RCC 7860 (cell line): ENCODE data around the gene C17orf100.
"Not testable (repeated sequence)": the region's sequence is repeated elsewhere in the genome, so short reads cannot be mapped to it uniquely, and the experiment has no call there.

ENCODE experiments used
- DNase-seq: peaks from one replicate; pipeline ENCODE4 v3.0.0-alpha.2; 2015; ENCODE audit warnings: low spot score
- FAIRE-seq: peaks from 2 replicates; lab custom pipeline; 2012; peaks lifted over from hg19 to GRCh38; lab: Jason Lieb, UNC

Gene C17orf100

DNA sequence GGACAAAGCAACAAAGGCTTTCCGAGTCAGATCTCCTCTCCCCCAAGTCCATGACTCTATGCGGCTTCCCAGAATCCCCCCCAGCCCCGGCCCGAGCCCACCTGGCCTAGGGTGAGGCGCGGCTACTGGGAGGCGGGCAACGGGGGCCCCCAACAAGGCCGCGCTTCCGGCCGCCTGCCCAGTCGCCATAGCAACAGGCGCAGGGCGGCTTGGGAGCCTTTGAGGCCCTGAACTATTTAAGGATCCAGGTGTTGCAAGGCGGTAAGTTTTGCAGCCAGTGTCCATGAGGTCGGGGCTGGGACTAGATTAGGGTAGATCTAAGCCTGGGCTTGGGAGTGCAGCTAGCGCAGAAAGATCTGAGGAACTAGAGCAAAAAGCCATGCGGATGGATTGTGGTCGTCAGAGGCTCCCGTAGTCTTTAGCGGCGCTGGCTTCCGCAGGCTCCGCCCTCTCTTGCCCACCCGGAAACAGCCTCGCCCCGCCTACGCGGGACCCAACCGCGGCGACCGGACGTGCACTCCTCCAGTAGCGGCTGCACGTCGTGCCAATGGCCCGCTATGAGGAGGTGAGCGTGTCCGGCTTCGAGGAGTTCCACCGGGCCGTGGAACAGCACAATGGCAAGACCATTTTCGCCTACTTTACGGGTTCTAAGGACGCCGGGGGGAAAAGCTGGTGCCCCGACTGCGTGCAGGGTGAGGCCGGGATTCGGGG is 10.9 kb upstream of the C17orf100 start, which contains the start of the genes KIAA0753 and TXNDC17:
Gene KIAA0753 (minus strand): TSS at position 176 of the 711 bp plus-strand sequence. CDS start 5,608 bp downstream, outside the sequence.
Gene TXNDC17 (plus strand): TSS at position 525 of the 711 bp plus-strand sequence. CDS start 23 bp downstream, at position 548.
- FAIRE-seq, result peak; percentile 50

DNA sequence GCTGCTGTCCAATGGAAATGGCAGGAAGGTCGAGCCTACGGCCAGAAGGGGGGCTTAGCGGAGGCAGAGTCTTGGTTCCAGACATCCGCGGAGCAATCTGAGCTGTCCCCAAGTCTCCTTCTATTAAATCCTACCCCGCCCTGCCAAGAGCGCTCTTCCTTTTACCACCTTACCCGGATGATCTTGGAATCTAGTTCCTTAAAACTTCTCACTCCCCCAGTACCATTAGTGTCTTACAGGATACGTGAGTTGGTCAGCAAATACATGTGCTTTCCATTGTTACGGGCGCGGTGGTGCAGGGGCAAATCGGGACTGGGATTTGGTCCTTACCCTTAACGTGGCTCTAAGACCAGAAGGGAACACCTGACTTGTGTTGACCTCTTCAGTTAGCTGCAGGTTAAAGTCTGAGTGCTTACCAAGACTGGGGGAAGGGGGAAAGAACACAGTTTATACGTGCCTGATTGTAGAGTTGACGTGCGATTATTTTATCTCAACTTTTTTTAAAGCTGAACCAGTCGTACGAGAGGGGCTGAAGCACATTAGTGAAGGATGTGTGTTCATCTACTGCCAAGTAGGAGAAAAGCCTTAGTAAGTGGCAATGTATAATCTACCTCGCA is 10.2 kb upstream of the C17orf100 start:
- no peak for FAIRE-seq
- no peak for DNase-seq

More for the DNA sequence above, 10.9 kb upstream of the C17orf100 start, which contains the start of the genes KIAA0753 and TXNDC17:
- DNase-seq, result peak; percentile 82

DNA sequence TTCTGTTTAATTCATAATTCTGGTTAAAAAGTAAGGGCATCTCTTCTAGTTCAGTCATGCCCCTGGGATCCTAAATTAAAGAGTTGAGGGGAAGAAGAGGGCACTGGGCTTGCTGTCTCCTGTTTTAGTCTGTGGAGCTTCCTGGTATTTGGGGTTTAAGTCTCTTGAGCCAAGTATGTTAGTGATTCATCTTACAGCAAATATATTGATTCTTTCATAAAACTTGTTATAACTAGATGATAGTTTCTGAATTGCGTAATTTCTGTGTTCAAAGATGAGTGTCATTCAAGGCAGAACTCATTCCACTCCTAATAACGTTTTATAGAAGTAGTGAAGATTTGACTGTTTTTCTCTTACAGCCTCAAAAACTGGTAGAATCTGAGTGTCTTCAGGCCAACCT is 9.0 kb upstream of the C17orf100 start:
- DNase-seq (no peak), FAIRE-seq (no peak)

DNA sequence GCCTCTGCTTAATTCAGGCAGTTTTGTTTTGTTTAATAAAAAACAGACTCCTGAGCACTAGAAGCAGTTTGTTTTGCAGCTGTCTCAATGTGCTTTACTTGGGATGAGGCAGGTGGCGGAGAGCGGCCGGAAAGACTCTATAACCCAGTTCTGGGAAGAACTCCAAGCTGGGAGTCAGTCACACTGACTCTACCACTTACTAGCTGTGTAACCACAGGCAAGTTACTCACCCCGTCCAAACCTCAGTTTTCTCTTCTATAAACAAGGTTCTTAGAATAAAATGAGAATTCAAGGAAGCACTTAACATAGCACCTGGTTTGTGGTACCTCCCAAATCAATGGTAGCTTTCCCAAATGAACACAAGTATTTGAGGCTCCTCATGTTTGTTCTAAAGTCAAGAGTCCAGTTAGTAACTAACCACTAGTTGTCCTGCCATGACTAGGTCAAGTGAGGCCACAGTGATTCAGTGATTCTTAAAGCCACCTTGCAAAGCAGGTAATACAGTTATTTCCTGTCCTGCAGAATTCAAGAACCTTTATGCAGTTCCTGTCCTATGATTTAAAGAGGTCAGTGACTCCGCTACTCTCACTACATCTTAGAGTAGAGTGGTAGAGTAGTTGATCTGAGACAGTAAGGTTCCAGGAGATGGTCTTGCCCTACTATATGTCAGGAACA is 8.0 kb upstream of the C17orf100 start:
- DNase-seq, result peak; percentile 60
- peak; percentile 83 for FAIRE-seq

DNA sequence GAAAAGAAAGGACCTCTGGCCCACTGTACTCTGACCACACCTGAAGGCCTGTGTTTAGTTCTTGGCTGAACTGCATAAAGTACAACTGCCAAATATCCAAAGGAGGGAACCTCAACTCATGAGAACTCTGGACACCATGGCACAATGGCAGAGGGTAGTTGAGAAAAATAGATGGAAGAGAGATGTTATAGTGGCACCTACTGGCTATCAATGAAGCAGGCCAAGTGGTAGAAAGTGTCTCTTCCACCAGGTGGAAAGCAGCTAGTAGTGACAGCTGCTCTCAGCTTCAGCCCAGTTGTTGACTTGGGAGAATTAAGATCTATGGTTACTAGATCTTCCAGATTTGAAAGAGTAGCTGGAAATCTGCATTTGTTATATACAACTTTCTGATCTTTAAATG is 3.4 kb upstream of the C17orf100 start:
- FAIRE-seq (no peak), DNase-seq (peak; percentile 17)

DNA sequence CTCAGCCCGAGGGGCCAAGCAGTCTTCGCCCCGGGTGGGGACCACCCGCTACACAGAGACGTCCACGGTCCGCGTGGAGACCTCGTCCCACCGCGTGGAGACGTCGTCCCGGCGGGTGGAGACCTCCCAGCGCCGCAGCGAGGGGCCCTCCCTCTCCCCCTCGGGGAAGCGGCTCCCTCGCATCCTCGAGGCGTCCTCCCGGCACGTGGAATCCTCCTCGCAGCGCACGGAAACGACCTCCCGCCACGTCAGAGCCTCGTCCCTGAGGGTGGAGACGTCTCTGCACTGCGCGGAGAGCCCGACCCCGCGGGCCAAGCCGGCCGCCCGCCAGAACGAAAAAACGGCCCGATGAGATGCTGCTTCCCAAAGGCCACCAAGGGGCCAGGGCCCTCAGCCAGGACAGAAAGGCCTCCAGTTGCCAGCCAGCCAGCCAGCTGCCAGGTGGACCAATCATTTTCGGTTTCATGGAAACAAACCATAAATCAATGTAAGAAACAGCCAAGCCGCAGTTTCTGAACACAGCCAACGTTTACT is 424 bp downstream of the C17orf100 start:
- FAIRE-seq (no peak), DNase-seq (no peak)

DNA sequence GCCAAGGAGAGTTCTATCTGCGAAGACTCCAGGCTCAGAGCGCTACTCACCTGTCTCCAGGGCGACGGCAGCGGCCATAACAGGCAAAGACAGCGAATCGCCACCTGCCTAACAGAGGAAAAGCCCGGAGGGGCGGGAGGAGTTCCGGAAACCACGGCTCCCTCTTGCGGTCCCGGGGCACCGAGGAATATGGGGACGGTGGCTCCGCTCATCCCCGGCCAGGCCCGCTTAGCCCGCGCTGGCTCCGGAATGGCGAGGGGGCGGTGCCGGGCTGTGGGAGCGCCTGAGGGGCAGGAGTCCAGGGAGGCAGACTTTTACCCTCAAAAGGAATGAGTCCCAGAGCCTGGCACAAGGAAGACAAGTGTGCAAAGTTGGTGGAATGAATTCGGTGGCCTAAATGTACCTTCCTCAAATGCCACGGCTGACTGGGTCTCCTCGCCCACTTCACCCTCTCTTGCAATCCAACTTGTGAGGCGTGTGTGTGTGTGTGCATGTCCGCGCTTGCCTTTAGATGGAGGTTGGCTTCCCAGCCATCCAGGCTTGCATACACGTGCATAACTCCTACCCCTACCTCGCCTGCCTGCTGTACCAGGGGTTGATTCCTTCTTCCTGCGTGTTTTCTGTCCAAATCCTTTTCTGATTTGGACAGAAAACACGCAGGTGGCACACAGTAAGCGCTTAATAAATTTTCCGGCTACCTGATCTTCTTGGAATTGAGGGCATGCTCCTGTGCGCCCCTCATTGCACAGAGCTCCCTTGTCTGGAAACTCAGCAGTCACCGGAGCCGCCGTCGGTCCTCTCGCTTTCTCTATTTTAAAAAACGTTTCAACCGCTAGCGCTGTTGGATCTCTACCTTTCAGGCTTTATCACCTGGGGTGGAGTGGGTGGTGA is 3.5 kb downstream of the C17orf100 start:
- FAIRE-seq (no peak), DNase-seq (no peak)

DNA sequence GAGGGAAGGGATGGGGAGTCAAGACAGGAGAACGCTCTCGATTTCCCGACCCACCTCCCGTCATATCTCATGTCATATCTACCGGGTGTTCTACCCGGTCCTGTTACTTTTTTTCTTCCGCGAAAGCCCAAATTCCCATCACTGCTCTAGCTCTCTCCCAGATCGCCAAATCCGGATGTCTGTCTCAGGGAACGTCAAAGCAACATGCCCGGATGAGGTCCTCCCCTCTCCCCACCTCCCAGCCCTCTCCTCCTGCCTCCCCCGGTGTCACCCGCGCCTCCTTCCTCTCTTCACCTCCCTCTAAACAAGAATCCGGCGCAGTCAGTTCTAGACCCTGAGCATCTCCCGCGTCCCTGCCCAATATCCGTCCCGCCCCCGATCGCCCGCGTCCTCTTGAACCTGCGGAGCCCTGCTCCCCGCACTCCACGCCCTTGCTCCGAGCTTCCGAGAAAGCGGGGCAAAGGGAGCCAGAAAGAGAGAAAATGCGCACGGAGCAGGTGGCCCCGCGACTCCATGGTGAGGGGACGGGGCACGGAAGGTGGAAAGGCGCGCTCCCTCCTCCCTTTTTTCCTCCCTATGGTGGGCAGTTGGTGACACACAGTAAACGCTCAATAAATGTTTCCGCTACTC is 4.3 kb downstream of the C17orf100 start:
- FAIRE-seq, DNase-seq: not testable (repeated sequence)

DNA sequence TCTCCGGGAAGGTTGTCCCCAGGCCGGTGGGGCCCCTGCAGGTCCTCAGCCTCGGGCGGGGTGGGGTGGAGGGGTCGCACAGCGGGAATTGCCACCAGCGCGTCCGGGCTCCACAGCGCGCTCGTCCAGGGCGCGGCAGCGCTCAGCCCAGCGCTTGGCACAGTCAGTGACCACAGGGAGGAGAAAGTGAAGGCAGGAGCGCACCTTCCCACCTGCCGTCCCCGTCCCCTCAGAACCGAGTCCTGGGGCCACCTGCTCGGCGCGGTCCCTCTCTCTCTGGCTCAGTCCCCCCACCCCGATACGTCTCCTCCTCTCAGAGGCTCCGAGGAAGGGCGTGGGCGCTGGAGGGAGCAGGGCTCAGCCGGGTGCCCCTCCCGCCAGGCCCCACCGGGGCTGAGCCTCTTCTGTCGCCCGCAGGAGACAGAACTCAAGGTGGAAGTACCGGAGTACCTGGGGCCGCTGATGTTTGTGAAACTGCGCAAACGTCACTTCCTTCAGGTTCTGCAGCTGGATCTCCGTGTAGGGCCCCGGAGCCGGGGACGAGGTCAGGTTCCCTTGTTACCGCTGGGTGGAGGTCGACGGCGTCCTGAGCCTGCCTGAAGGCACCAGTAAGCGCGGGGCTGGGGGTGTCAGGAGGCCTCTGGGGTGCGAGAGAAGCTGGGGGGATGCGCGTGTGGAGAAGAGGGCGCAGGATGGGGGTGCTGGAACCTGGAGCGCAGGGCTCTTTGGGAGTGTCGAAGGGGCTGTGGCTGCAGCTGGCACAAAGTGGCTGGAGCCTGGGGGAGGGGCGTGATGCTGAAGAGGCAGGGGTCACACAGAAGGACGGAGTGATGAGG is 5.5 kb downstream of the C17orf100 start:
- DNase-seq, FAIRE-seq: not testable (repeated sequence)

DNA sequence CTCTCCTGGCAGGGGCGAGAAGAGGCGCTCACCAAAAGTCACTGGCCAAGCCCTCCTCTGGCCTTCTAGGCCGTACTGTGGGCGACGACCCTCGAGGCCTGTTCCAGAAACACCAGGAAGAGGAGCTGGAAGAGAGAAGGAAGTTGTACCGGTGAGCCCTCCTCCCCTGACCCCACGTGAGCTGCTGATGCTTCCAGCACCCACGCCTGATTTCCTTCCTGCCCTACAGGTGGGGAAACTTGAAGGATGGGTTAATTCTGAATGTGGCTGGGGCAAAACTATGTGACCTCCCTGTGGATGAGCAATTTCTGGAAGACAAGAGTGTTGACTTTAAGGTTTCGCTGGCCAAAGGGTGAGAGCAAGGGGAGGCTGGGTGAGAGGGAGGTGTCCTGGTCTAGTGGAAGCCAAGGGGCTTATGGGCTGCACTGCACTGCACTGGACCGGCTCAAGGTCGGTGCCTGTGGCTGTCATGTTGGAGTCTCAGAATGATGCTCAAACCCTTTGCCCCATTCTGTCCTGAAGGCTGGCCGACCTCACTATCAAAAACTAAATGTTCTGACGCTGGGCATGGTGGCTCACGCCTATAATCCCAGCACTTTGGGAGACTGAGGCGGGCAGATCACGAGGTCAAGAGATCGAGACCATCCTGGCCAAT is 6.2 kb downstream of the C17orf100 start:
- FAIRE-seq, result no peak
- DNase-seq, result no peak

DNA sequence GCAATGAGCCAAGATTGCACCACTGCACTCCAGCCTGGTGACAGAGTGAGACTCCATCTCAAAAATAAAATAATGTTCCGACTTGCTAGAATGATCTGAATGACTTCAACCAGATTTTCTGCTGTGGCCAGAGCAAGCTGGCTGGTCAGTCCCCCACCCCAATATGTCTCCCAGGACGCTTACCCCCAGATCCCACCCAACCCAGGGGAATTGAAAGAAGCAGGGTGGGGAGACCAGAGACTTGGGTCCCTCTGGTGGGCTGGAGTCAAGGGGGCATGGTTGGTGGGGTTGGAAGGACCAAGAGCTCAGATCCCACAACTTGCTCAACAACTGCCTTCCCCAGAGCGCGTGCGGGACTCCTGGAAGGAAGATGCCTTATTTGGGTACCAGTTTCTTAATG is 6.8 kb downstream of the C17orf100 start:
- FAIRE-seq, DNase-seq: not testable (repeated sequence)

DNA sequence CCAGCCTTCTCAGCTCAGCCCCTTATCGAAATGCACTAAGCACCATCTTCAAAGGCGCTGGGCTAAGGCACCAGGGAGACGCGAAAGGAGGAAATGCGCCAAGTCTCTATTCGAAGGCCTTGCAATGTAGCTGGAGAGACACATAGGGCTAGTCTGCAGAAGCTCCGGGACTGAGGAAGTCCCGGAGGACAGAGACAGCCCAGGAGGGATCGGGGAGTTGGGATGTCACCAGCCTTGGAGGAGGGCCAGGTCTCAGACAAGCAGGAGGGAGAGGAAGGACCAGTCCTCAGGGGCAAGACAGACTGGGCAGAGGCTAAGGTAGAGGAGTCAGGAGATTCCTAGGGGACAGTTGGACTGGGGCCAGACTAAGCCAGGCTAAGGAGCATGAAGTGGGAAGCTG is 8.5 kb downstream of the C17orf100 start:
- DNase-seq (no peak), FAIRE-seq (no peak)

DNA sequence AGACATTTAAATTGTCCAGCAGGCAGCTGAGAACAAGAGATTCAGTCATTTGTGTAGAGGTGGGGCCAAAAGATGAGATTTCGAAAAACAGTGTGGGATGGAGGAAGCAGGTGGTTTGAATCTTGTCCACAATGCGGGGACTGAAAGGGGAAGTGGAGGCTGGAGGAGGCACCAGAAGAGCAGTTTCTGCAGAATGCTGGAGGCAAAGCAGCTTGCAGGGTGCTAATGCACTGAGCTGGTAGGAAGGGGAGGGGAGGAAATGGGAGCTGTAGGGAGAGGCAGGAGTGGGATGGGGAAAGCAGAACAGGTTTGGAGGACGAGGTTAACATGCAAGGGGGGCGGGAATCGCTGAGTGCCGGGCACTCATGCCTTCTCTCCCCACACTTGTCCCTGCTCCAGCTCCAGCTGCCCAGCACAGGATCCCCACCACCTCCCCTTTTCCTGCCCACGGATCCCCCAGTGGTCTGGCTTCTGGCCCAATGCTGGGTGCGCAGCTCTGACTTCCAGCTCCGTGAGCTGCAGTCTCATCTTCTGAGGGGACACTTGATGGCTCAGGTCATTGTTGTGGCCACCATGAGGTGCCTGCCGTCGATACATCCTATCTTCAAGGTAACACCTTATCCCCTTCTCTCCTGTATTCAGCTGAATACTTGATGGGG is 9.4 kb downstream of the C17orf100 start:
- DNase-seq, result no peak
- FAIRE-seq, result no peak

DNA sequence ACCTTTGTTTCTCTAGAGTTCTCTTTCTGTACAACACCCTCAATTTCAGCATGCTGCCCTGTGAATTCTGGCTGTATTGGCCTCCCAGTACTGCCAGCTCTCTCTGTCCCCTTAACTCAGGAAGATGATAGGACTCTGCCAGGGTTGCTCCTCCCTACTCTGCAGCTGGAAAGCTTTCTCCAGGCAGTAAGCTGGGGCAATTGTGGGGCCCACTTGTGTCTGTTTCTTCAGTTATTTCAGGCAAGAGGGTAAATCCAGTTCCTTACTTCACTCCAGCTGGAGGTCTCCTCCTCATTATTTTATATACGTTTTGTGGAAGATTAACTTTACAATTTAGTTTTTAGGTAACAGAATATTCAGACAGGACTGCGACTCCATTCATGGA is 9.9 kb downstream of the C17orf100 start:
- FAIRE-seq (no peak), DNase-seq (no peak)

DNA sequence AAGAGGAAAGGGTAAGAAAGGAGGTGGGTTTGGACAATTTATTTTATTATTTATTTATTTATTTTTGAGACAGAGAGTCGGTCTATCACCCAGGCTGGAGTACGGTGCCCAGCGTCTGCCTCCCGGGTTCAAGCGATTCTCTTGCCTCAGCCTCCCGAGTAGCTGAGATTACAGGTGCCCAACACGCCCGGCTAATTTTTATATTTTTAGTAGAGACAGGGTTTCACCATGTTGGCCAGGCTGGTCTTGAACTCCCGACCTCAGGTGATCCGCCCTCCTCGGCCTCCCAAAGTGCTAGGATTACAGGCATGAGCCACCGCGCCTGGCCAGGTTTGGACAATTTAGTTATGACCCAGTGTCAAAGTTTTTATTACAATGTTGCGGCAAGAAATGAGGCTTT is 11.6 kb downstream of the C17orf100 start:
- not testable (repeated sequence) for DNase-seq, FAIRE-seq

DNA sequence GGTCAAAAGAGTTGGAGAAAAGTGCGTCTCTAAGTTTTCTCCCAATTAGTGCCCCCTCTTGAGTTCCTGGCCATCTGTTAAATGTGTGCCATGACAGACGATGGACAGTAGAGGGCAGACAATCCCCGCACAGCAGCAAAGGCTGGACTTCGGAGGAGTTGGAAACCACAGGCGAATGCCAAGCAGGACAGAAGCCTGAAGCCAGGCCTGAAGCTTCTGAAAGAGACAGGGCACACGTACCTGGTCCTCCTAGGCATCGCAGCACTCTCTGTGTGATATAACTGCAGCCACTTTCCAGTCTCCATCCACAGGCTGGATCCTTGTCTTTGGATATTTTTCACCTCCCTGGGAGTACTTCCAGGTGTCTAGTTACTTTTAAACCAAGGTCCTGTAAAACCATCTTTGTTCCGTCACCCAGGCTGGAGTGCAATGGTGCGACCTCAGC is 14.5 kb downstream of the C17orf100 start:
- peak; percentile 46 for FAIRE-seq
- DNase-seq, result peak; percentile 61

DNA sequence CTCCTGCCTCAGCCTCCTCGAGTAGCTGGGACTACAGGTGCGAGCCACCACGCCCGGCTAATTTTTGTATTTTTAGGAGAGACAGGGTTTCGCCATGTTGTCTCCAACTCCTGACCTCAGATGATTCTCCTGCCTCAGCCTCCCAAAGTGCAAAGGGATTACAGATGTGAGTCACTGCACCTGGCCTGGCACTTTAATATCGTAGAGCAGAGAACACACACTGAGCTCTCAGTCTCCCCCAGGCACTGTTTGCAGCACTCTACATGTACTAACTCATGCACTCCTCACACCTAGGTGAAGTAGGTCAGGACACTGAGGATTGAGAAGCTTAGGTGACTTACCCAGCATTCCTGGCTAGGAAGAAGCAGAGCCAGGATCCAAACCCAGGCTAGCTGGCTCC is 15.0 kb downstream of the C17orf100 start:
- no peak for DNase-seq
- no peak for FAIRE-seq

DNA sequence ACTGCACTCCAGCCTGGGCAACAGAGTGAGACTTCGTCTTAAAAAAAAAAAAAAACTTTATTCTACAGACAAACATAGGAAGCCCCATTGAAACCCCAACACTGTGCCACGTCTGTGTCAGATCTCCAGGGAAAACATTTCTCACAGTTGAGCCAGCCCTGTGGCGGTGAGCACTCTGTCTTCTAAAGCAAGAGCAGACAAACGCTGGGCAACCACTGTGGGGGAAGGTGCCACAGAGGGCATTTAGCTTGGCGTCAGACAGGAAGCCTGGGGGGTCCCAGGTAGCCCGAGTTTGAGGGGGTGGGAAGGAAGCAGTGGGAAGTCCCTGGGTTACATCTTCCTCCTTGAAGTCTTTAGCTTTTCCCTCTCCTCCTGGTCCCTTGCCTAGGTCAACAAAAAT is 16.0 kb downstream of the C17orf100 start:
- no peak for FAIRE-seq
- DNase-seq, result no peak
